CD1c-positive myeloid dendritic cell (primary cell): ENCODE data around the gene MCC.

Experiments used
- DNase-seq: peaks from one replicate; pipeline ENCODE4 v3.0.0-alpha.2; 2016; ENCODE audit errors: extremely low spot score

The MCC gene

GRCh38 chr5:113199122-113199905, 288.9 kb downstream of the MCC start:
- DNase-seq, result no peak

- no peak for DNase-seq
Measured at GRCh38 chr5:113197456-113198200, 290.6 kb downstream of the MCC start.

DNA sequence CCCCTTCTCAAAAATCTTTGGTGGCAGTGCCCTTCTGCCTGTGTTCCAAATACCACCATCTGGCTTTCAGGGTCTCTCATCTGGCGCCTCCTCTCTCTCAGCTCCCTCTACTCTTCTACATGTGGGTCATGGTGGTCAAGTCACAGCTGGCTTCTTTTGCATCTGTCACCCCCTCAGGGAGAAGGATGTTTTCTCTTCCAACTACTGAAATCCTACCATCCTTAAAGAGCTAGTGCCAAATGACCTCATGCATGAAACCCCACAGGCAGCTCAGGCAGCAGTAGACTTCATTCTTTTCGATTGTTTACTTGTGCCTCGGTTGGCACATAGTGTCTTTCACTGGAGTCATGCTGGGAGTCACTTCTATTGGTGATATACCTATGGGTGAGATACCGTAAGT, 292.5 kb downstream of the MCC start:
- DNase-seq, result no peak

DNA sequence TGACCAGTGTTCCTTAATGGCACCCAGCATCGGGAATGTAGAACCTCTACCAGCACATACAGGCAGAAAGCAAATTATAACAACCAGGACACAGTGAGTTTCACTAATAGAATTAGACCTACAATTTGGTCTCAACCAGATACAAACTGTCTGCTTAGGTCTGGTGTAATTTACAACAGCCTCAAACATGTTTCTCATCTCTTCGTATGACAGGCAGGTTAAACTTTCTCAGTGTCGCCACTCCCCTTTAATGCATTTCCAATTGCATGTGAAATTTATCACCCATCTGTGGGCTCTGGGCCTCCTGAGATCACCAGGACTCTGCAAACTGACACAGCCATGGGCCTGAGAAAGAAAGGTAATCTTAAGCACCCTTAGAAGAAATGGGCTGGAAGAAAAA, 293.0 kb downstream of the MCC start:
- DNase-seq, result no peak

DNA sequence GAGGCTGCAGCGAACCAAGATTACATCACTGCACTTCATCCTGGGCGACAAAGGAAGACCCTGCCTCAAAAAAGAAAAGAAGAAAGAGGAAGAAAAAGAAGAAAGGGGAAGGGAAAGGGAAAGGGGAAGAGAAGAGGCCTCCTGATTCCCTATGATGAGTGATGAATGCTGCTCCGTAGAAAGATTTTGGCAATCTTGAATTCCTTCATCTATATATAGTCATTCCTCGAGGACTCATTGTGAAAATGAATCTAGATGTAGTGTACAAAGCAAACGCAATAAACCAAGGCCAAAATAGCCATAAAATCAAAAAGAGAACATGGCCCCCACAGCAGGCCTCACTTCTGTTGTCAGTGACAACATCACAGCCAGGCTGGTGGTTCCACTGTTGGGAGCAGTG, 293.7 kb downstream of the MCC start:
- DNase-seq, result no peak

- no peak for DNase-seq
Measured at GRCh38 chr5:113194125-113194524, 294.1 kb downstream of the MCC start.

- no peak for DNase-seq
Measured at GRCh38 chr5:113193311-113193978, 294.8 kb downstream of the MCC start.

DNA sequence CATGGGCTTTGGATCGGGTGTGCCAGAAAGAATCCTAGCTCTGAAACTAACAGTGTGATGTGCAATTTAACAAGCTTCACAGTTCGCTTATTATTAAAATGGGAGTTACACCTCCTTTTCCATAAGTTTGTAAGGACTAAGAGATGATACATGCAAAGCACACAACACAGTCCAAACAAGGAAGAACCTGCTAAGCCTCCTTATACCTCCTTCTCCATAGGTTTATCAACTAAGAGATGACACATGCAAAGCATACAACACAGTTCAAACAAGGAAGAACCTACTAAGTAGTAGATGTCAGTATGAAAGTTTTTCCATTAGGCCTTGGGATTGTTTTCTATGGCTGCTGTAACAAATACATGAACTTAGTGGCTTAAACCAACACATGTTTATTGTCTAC, 295.7 kb downstream of the MCC start:
- DNase-seq, result no peak

DNA sequence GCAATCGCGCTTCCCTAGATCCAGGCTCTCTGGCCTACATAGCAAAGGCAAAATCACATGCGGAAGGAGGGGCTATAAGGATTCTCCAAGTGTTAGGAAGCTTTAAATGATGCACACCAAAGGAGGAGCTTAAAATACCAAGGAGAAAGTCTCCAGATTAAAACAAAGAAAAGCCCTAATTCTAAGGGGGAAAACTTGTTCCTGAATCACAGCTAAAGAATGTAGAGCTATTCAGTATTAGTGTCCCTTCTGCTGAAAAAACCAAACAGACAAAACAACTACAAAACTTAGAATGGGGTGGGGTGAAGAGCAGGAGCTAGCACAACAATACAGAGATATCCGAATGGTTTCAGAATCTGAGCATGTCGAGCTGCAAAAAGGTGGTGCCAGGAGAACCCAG, 297.9 kb downstream of the MCC start:
- no peak for DNase-seq

- DNase-seq, result no peak
Measured at GRCh38 chr5:113189291-113189690, 299.0 kb downstream of the MCC start.

- DNase-seq, result no peak
Measured at GRCh38 chr5:113188436-113188835, 299.8 kb downstream of the MCC start.

DNA sequence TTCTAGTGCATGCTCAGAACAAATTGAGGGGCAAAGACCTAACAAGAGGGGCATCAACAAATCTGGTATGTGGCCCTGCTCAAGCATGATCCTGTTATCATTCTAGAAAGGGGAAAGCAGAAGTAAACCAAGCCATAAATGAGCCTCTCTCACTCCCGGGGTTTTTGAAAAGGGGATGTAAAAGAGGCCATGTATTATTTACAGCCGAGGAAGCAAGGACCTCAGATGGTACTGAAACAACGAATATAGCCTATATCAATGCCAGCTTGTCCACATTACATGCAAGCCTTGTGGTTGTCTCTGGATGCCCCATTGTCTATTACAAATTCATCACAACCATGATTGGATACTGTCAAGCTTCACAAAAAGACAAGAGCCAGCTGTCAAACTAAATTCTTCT, 300.3 kb downstream of the MCC start:
- peak; percentile 6 for DNase-seq

- no peak for DNase-seq
Measured at GRCh38 chr5:113186061-113186460, 302.2 kb downstream of the MCC start.

- DNase-seq, result no peak
Measured at GRCh38 chr5:113183694-113184093, 304.6 kb downstream of the MCC start.

DNA sequence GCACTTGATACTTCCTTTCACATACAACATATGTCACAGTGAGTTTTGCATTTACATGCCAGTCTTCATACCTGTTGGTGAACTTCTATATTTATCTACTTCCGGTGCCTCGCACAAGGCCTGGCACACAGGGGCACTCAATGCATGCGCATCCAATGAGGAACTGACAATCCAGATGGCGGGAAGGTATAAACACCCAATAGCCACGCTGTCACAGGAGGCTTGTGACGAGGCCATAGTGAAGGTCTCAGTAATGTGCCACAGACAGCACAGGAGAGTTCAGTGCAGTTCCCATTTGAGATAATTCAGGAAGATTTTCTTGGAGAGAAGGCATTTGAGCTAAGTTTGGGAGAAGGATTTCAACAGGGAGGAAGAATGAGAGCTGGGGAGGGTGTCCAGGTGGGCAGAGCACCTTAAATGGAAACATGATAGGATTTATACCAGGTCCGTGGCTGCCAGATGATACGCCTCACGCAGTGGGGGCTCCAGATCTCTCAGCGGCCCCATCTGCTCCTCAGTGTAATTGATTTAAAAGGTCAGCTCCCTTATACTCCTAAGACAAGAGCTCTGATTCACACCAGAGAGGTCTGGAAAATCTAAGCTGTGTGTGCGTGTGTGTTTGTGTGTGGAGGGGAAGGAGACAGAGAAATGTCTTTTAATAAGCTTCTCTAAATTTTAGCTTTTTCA, 305.5 kb downstream of the MCC start:
- no peak for DNase-seq

GRCh38 chr5:113181853-113182490, 306.3 kb downstream of the MCC start:
- DNase-seq, result no peak

- no peak for DNase-seq
Measured at GRCh38 chr5:113181409-113181808, 306.8 kb downstream of the MCC start.

GRCh38 chr5:113179156-113179555, 309.1 kb downstream of the MCC start:
- DNase-seq, result no peak

GRCh38 chr5:113178073-113178779, 310.0 kb downstream of the MCC start:
- no peak for DNase-seq

DNA sequence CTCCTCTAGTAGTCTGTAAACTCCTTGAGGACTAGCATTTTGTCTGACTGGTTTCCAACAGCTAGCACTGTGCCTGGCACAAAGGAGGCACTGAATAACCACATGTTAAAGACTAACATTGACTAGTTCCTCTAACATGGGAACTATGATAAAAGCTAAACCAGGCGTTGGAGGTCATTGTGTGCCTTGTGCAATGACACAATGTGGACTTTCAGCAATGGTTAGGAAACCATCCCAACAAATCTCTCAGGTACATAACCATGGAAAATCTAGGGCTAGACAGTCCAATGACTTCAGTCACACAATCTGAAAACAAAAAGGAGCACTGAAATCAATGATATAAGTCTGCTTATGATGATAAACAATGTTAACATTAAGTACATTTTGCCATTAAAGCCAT, 311.0 kb downstream of the MCC start:
- no peak for DNase-seq

GRCh38 chr5:113176734-113177133, 311.5 kb downstream of the MCC start:
- no peak for DNase-seq
